Panc1 (cell line): ENCODE measurements around the gene CPN1. TPM values are rescaled to one million over a fixed set of nuclear protein-coding genes. Genes with fewer than 3 reads are reported as not detected.

Source experiments
- ATAC-seq: fragments of 200-7000 bp; cut with Tn5 transposase; 2 replicates; pipeline ENCODE4 v1.9.1; 2020; ENCODE audit warnings: mild to moderate bottlenecking, moderate library complexity
- BruUV-seq: library from RNA; stranded (reverse); fragments of 400-500 nt; replicated peaks from 2 replicates; lab custom pipeline; 2021; lab: Mats Ljungman, UMichigan
- CTCF ChIA-PET: fragments of 300-600 bp; sonication (Branson Sonifier 250); formaldehyde crosslinking; loops from one replicate; lab custom pipeline; 2022; ENCODE audit warnings: antibody characterized with exemption; lab: Charles Lee
- POLR2A ChIA-PET: fragments of 300-600 bp; sonication (Branson Sonifier 250); formaldehyde crosslinking; loops from one replicate; lab custom pipeline; 2022; ENCODE audit warnings: antibody characterized with exemption; lab: Charles Lee
- DNase-seq: peaks from one replicate; pipeline ENCODE4 v3.0.0-alpha.2; 2010; ENCODE audit warnings: low read depth, low spot score
- H3K27ac ChIP-seq: 2 replicates; pipeline ENCODE4 v1.5.1; 2011; ENCODE audit warnings: mild to moderate bottlenecking, low read length, inconsistent platforms
- H3K27me3 ChIP-seq: fragments of 200-500 bp; sonication (Bioruptor generic); 2 replicates; pipeline ENCODE4 v1.6.0; 2014; ENCODE audit warnings: low read length, inconsistent platforms; ENCODE audit not compliant: control insufficient read depth, insufficient read depth
- H3K36me3 ChIP-seq: fragments of 200-500 bp; sonication (Bioruptor generic); 2 replicates; pipeline ENCODE4 v1.5.1; 2014; ENCODE audit warnings: inconsistent platforms, mild to moderate bottlenecking, low read length, moderate library complexity; ENCODE audit not compliant: control insufficient read depth, insufficient read depth
- H3K4me1 ChIP-seq: 2 replicates; pipeline ENCODE4 v1.5.1; 2011; ENCODE audit warnings: inconsistent platforms, mild to moderate bottlenecking, low read length, moderate library complexity; ENCODE audit not compliant: control insufficient read depth, insufficient read depth
- H3K4me3 ChIP-seq, 2 experiments: 2 replicates each; pipeline ENCODE4 v1.5.1; 2011 to 2012; ENCODE audit warnings: low read depth in 2 of 2, low read length in 2 of 2, mild to moderate bottlenecking in 2 of 2, inconsistent platforms in 1 of 2, moderate library complexity in 1 of 2
- H3K9me3 ChIP-seq: fragments of 200-500 bp; sonication (Bioruptor generic); 2 replicates; pipeline ENCODE4 v1.5.1; 2014; ENCODE audit warnings: low read depth, mild to moderate bottlenecking, inconsistent platforms, low read length, moderate library complexity; ENCODE audit not compliant: control insufficient read depth, insufficient read depth
- CTCF ChIP-seq: fragments of 450-650 bp; IDR thresholded peaks from 2 replicates; pipeline ENCODE4 v1.5.1; 2017; ENCODE audit warnings: mild to moderate bottlenecking
- POLR2AphosphoS5 ChIP-seq: IDR thresholded peaks from 2 replicates; pipeline ENCODE4 v1.6.1; 2012; ENCODE audit warnings: mild to moderate bottlenecking, low read depth, low read length, moderate library complexity
- REST ChIP-seq, 2 experiments: IDR thresholded peaks; 2 replicates each; pipeline ENCODE4 v1.6.1; 2011 to 2012; ENCODE audit warnings: low read depth in 2 of 2, control low read depth in 1 of 2, low read length in 1 of 2, mild to moderate bottlenecking in 1 of 2, moderate library complexity in 1 of 2; ENCODE audit not compliant: insufficient read depth in 1 of 2
- SIN3A ChIP-seq: IDR thresholded peaks from 2 replicates; pipeline ENCODE4 v1.6.1; 2012; ENCODE audit warnings: low read depth, mild to moderate bottlenecking, low read length, moderate library complexity, borderline replicate concordance; ENCODE audit not compliant: insufficient read depth
- TCF7L2 ChIP-seq: IDR thresholded peaks from 2 replicates; pipeline ENCODE4 v1.6.1; 2011; ENCODE audit warnings: mild to moderate bottlenecking, low read depth, low read length, inconsistent platforms
- in situ Hi-C: cut with HindIII; loops from 2 replicates; pipeline ENCODE4 v1.10.0; 2016; ENCODE audit warnings: low sequenced_read_pairs, low pct_unique_long_range_greater_than_20kb
- intact Hi-C: fragments of 100-400 bp; cut with micrococcal nuclease; formaldehyde crosslinking; loops from one replicate; pipeline ENCODE4 v1.10.0; 2022; ENCODE audit not compliant: unreplicated experiment
- total RNA-seq: library from RNA; stranded (reverse); gene quantifications from one replicate; pipeline ENCODE4 v1.2.1, GENCODE V29; 2021; ENCODE audit not compliant: unreplicated experiment

Gene CPN1
- total RNA-seq, 1 experiment from 2014 or later: not detected

- Histone ChIP-seq H3K9me3 (no peaks in the 10 kb centered on the region), H3K27me3 (no peaks in the 10 kb centered on the region), H3K4me1 (peaks cover 37% of the 10 kb centered on the region), H3K27ac (no peak overlapping the region), H3K36me3 (no peaks in the 10 kb centered on the region), H3K4me3 (no peak overlapping the region)
- BruUV-seq: no TSS peak
- DNase-seq (no peak), ATAC-seq (no peak)
- CTCF ChIA-PET: no interaction called here
- in situ Hi-C loops (no loop called here), intact Hi-C loops (no loop called here)
- no peak for TF ChIP-seq CTCF
- TF ChIP-seq REST (IDR thresholded peaks at IDR 0.05; ENCODE audit: insufficient read depth in 1 of 2, low read depth in 2 of 2, low read length in 1 of 2): no peak
- no peak for TF ChIP-seq SIN3A
- no peak for TF ChIP-seq TCF7L2
- no peak for TF ChIP-seq POLR2AphosphoS5
- POLR2A ChIA-PET: no interaction called here
Observed at GRCh38 chr10:99995269-99995668, 86.4 kb downstream of the CPN1 start.

GRCh38 chr10:99994801-99995200 is 86.9 kb downstream of the CPN1 start:
- ATAC-seq (no peak), DNase-seq (no peak)
- no peak for TF ChIP-seq SIN3A
- no peak for TF ChIP-seq TCF7L2
- no peak for TF ChIP-seq REST (IDR thresholded peaks at IDR 0.05; ENCODE audit: insufficient read depth in 1 of 2, low read depth in 2 of 2, low read length in 1 of 2)
- no peak for TF ChIP-seq POLR2AphosphoS5
- no peak for TF ChIP-seq CTCF
- ChIA-PET POLR2A (interaction anchor here (0.6 kb wide), 2 partner anchors 24 to 38 kb away, joined by 3 to 9 read pairs; no protein-coding TSS in a partner anchor), CTCF (no interaction called here)
- peaks cover 32% of the 10 kb centered on the region for H3K4me1 ChIP-seq
- no peak overlapping the region for H3K27ac ChIP-seq
- no peaks in the 10 kb centered on the region for H3K27me3 ChIP-seq
- intact Hi-C loops: no loop called here
- no peak overlapping the region for H3K4me3 ChIP-seq
- BruUV-seq: no TSS peak
- in situ Hi-C loops: no loop called here
- no peaks in the 10 kb centered on the region for H3K9me3 ChIP-seq
- no peaks in the 10 kb centered on the region for H3K36me3 ChIP-seq
